Measurements from ENCODE around the gene ATOX1. TPM values are rescaled to one million over a fixed set of nuclear protein-coding genes. Genes with fewer than 3 reads are reported as not detected.

The ATOX1 gene
- polyA plus RNA-seq, 1 of the 3 experiments (the other 2 are of a cell fraction) = 497 TPM

DNA sequence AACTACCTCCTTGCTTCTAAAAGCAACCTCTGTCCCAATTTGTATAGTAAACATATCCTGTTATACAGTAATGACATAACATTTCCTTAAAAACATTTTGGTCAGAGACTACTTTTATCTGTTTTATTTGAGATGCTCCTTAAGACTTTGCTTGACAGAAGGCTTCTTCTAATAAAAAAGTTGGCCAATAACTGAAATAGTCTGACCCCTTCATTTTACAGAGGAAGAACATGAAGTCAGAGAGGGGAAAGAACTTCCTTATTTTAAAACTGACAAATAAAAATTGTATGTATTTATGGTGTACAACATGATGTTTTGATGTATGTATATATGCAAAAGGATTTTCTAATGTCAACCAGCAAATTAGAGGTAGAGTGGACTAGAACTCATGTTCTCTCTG lies 35.9 kb downstream of the ATOX1 start:
- ChIA-PET CTCF (interaction anchor here (1.7 to 3.3 kb wide), 2 partner anchors 17 to 64 kb away, joined by 7 to 11 read pairs; no protein-coding TSS in a partner anchor), POLR2A (no interaction called here)
- TF ChIP-seq RCOR1 (IDR thresholded peaks at IDR 0.05; ENCODE audit: low read length) = no peak
- no peak for TF ChIP-seq GATA2 (CRISPR knock-in tag; IDR thresholded peaks at IDR 0.05)
- Histone ChIP-seq H3F3A (replicated peaks; ENCODE audit: insufficient read depth) (peaks cover 17% of the 10 kb centered on the region), H3K9me2 (no peaks in the 10 kb centered on the region), H3K4me2 (no peak overlapping the region), H3K9me3 (no peaks in the 10 kb centered on the region), H3K79me2 (ENCODE audit: insufficient read depth) (no peaks in the 10 kb centered on the region), H3K4me3 (ENCODE audit: low read depth in 2 of 2, low read length in 1 of 2) (no peak overlapping the region), H3K9ac (no peak overlapping the region), H3K36me3 (replicated peaks in 1 of 2; ENCODE audit: control insufficient read depth in 1 of 2, insufficient read depth in 2 of 2, low read length in 1 of 2) (no peaks in the 10 kb centered on the region), H3K27me3 (ENCODE audit: insufficient read depth) (no peaks in the 10 kb centered on the region), H3K4me1 (ENCODE audit: control insufficient read depth in 1 of 2, insufficient read depth in 2 of 2, low read depth in 1 of 2, low read length in 1 of 2) (peaks cover 0 to 8% of the 10 kb centered on the region in 2 experiments; a peak in 1 of 4 replicates), H3K27ac (ENCODE audit: low read depth in 2 of 2, low read length in 1 of 2) (no peak overlapping the region), H4K20me1 (ENCODE audit: insufficient read depth) (no peaks in the 10 kb centered on the region), H2AFZ (ENCODE audit: low read depth) (no peak overlapping the region)
- DNase-seq = no peak

DNA sequence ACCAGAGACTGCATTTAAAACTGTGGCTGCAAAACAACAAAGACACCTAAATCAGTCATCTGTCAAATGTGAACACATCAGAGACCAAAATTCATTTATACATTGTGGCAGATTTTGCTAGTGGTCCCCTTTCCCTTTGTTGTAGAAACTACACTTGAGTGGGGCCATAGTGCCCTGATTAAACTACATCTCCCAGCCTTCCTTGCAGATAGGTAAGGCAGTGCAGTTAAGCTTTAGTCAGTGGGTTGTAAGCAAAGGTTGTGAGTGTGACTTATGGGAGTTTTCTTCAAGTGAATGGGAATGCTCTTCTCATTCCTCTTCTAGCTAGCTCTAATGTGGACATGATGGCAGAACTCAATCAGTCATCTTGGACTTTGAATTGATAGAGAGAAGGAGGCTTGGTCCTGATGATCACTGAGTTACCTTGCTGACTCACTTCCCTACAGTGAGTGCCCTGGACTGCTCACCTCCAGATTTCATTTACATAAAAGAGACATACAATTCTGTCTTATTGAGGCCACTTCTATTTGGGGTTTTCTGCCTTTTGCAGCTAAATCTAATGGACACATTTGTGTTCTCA lies 36.5 kb downstream of the ATOX1 start:
- no peak overlapping the region for H3K4me2 ChIP-seq
- no peak overlapping the region for H3K9ac ChIP-seq
- peaks cover 0 to 8% of the 10 kb centered on the region in 2 experiments; a peak in 1 of 4 replicates for H3K4me1 ChIP-seq (ENCODE audit: control insufficient read depth in 1 of 2, insufficient read depth in 2 of 2, low read depth in 1 of 2, low read length in 1 of 2)
- no peak overlapping the region for H3K27ac ChIP-seq (ENCODE audit: low read depth in 2 of 2, low read length in 1 of 2)
- CTCF ChIA-PET = interaction anchor here (1.2 to 3.3 kb wide), 5 partner anchors 18 to 70 kb away, joined by 4 to 13 read pairs (median 7); no protein-coding TSS in a partner anchor
- H3K36me3 ChIP-seq (replicated peaks in 1 of 2; ENCODE audit: control insufficient read depth in 1 of 2, insufficient read depth in 2 of 2, low read length in 1 of 2) = no peaks in the 10 kb centered on the region
- peaks cover 17% of the 10 kb centered on the region for H3F3A ChIP-seq (replicated peaks; ENCODE audit: insufficient read depth)
- H2AFZ ChIP-seq (ENCODE audit: low read depth) = no peak overlapping the region
- DNase-seq = no peak
- no peaks in the 10 kb centered on the region for H3K27me3 ChIP-seq (ENCODE audit: insufficient read depth)
- H3K9me2 ChIP-seq = no peaks in the 10 kb centered on the region
- no peaks in the 10 kb centered on the region for H3K79me2 ChIP-seq (ENCODE audit: insufficient read depth)
- TF ChIP-seq, protein P1, sequence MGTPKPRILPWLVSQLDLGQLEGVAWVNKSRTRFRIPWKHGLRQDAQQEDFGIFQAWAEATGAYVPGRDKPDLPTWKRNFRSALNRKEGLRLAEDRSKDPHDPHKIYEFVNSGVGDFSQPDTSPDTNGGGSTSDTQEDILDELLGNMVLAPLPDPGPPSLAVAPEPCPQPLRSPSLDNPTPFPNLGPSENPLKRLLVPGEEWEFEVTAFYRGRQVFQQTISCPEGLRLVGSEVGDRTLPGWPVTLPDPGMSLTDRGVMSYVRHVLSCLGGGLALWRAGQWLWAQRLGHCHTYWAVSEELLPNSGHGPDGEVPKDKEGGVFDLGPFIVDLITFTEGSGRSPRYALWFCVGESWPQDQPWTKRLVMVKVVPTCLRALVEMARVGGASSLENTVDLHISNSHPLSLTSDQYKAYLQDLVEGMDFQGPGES (IDR thresholded peaks at IDR 0.05; ENCODE audit: low read depth, low read length) = no peak
- TF ChIP-seq, protein P2, sequence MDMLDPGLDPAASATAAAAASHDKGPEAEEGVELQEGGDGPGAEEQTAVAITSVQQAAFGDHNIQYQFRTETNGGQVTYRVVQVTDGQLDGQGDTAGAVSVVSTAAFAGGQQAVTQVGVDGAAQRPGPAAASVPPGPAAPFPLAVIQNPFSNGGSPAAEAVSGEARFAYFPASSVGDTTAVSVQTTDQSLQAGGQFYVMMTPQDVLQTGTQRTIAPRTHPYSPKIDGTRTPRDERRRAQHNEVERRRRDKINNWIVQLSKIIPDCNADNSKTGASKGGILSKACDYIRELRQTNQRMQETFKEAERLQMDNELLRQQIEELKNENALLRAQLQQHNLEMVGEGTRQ (IDR thresholded peaks at IDR 0.05; ENCODE audit: borderline replicate concordance, low read depth, low read length) = no peak
- TF ChIP-seq EP300 (IDR thresholded peaks at IDR 0.05; ENCODE audit: borderline replicate concordance in 1 of 2, low read depth in 1 of 2, low read length in 1 of 2) (no peak), YY1 (IDR thresholded peaks at IDR 0.05; ENCODE audit: low read depth) (no peak)
- no peak overlapping the region for H3K4me3 ChIP-seq (ENCODE audit: low read depth in 2 of 2, low read length in 1 of 2)
- H4K20me1 ChIP-seq (ENCODE audit: insufficient read depth) = no peaks in the 10 kb centered on the region
- POLR2A ChIA-PET = no interaction called here
- no peaks in the 10 kb centered on the region for H3K9me3 ChIP-seq

DNA sequence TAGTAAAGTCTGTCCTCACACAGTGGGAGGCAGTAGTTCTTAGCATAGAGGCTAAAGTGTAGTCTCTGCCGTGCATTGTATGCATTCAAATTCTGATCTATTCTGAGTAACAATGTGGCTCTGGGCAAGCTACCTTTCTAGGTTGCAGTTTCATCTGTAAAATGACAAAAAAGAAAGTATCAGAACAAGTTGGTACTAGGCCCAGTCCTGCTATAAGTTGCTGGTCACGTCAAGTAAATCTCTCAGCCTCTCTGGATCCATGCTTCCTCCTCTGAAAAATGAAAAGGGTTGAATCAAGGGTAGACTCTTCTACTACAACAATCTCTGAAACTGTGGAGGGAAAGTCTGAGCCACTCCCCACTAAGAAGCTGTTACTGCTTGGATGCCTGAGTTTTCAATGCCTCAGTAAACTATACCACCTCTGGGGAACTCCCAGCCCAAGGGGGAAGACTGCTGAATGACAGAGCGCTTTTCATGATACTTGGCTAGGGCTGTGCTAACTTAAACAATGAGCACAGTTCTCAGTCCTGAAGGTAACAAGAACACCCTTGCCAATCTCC lies 37.3 kb downstream of the ATOX1 start:
- no peaks in the 10 kb centered on the region for H3K9me3 ChIP-seq
- peaks cover 17% of the 10 kb centered on the region for H3F3A ChIP-seq (replicated peaks; ENCODE audit: insufficient read depth)
- H3K27me3 ChIP-seq (ENCODE audit: insufficient read depth) = no peaks in the 10 kb centered on the region
- H3K79me2 ChIP-seq (ENCODE audit: insufficient read depth) = no peaks in the 10 kb centered on the region
- no peak overlapping the region for H3K4me3 ChIP-seq (ENCODE audit: low read depth in 2 of 2, low read length in 1 of 2)
- H3K9me2 ChIP-seq = no peaks in the 10 kb centered on the region
- no peak overlapping the region for H3K4me2 ChIP-seq
- no peaks in the 10 kb centered on the region for H4K20me1 ChIP-seq (ENCODE audit: insufficient read depth)
- H3K4me1 ChIP-seq (ENCODE audit: control insufficient read depth in 1 of 2, insufficient read depth in 2 of 2, low read depth in 1 of 2, low read length in 1 of 2) = peaks cover 0 to 8% of the 10 kb centered on the region in 2 experiments; a peak in 1 of 4 replicates
- H3K27ac ChIP-seq (ENCODE audit: low read depth in 2 of 2, low read length in 1 of 2) = no peak overlapping the region
- no peak overlapping the region for H3K9ac ChIP-seq
- CTCF ChIA-PET = interaction anchor here (1.2 to 4.6 kb wide), 10 partner anchors 8 to 69 kb away, joined by 3 to 35 read pairs (median 6); no protein-coding TSS in a partner anchor
- DNase-seq = no peak
- no peak overlapping the region for H2AFZ ChIP-seq (ENCODE audit: low read depth)
- POLR2A ChIA-PET = no interaction called here
- 90% methylated on average over 3 of the region's 3 CpGs for WGBS (ENCODE audit: low lambda C conversion rate)
- no peaks in the 10 kb centered on the region for H3K36me3 ChIP-seq (replicated peaks in 1 of 2; ENCODE audit: control insufficient read depth in 1 of 2, insufficient read depth in 2 of 2, low read length in 1 of 2)
- no peak for TF ChIP-seq NRF1 (IDR thresholded peaks at IDR 0.05; ENCODE audit: low read depth, low read length)
- no peak for TF ChIP-seq SMC3 (IDR thresholded peaks at IDR 0.05; ENCODE audit: low read depth, low read length)
- no peak for TF ChIP-seq YY1 (IDR thresholded peaks at IDR 0.05; ENCODE audit: low read depth)
- no peak for TF ChIP-seq FOSL2 (IDR thresholded peaks at IDR 0.05; ENCODE audit: borderline replicate concordance, low read depth)
- no peak for TF ChIP-seq CHD2 (IDR thresholded peaks at IDR 0.05; ENCODE audit: low read length, partially characterized antibody)
- no peak for TF ChIP-seq MEF2A (IDR thresholded peaks at IDR 0.05; ENCODE audit: borderline replicate concordance, low read depth)
- TF ChIP-seq, protein P3, sequence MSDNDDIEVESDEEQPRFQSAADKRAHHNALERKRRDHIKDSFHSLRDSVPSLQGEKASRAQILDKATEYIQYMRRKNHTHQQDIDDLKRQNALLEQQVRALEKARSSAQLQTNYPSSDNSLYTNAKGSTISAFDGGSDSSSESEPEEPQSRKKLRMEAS (IDR thresholded peaks at IDR 0.05; ENCODE audit: low read depth) = no peak
- TF ChIP-seq RAD21 (IDR thresholded peaks at IDR 0.05; ENCODE audit: low read length) = no peak
- TF ChIP-seq, protein P4, sequence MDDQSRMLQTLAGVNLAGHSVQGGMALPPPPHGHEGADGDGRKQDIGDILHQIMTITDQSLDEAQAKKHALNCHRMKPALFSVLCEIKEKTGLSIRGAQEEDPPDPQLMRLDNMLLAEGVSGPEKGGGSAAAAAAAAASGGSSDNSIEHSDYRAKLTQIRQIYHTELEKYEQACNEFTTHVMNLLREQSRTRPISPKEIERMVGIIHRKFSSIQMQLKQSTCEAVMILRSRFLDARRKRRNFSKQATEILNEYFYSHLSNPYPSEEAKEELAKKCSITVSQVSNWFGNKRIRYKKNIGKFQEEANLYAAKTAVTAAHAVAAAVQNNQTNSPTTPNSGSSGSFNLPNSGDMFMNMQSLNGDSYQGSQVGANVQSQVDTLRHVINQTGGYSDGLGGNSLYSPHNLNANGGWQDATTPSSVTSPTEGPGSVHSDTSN (IDR thresholded peaks at IDR 0.05) = no peak

All from SK-N-SH (cell line).